Right lobe of liver (tissue), 6 donors: ENCODE results near the gene CZIB. TPM values are rescaled to one million over a fixed set of nuclear protein-coding genes. Genes with fewer than 3 reads are reported as not detected.

ENCODE experiments used
- ATAC-seq, 4 donors: fragments of 200-7000 bp; cut with Tn5 transposase; one replicate each; pipeline ENCODE4 v1.9.1; 2020; ENCODE audit warnings: mild to moderate bottlenecking in 4 of 4, moderate library complexity in 4 of 4
- DNase-seq, 3 donors: peaks; one replicate each; pipeline ENCODE4 v3.0.0-alpha.2; 2020
- H3K27ac ChIP-seq, 3 donors: fragments of 200-600 bp; one replicate each; pipeline ENCODE4 v1.8.0; 2022
- H3K27me3 ChIP-seq, 2 donors: fragments of 200-600 bp; one replicate each; pipeline ENCODE4 v1.8.0; 2022
- H3K36me3 ChIP-seq, 4 donors: fragments of 200-600 bp; sonication (generic) in 1 of 4; one replicate each; pipeline versions ENCODE4 v1.5.1 to v1.8.0; 2017 to 2022; ENCODE audit warnings: control low read depth in 1 of 4
- H3K4me1 ChIP-seq, 4 donors: fragments of 200-600 bp; sonication (generic) in 1 of 4; one replicate each; pipeline versions ENCODE4 v1.5.1 to v1.8.0; 2017 to 2022; ENCODE audit warnings: control low read depth in 1 of 4
- H3K4me3 ChIP-seq, 3 donors: fragments of 200-600 bp; one replicate each; pipeline ENCODE4 v1.8.0; 2022
- H3K9me3 ChIP-seq, 4 donors: fragments of 200-600 bp; sonication (generic) in 1 of 4; one replicate each; pipeline versions ENCODE4 v1.5.1 to v1.8.0; 2017 to 2022; ENCODE audit warnings: control low read depth in 1 of 4
- CTCF ChIP-seq, 4 donors: fragments of 200-600 bp in 3 of 4; fragments of 450-650 bp in 1 of 4; IDR thresholded peaks; one replicate each; pipeline versions ENCODE4 v1.5.1 to v1.8.0; 2016 to 2022; ENCODE audit warnings: antibody characterized with exemption in 4 of 4, mild to moderate bottlenecking in 2 of 4
- POLR2A ChIP-seq: fragments of 450-650 bp; IDR thresholded peaks from one replicate; pipeline ENCODE4 v1.6.1; 2017; ENCODE audit warnings: antibody characterized with exemption, mild to moderate bottlenecking
- WGBS: methylation state at CpG from one replicate; pipeline ENCODE4 v1.1.6; 2018; ENCODE audit warnings: low coverage, low lambda C conversion rate; ENCODE audit not compliant: insufficient coverage; ENCODE audit errors: missing lambda C conversion rate; 5-methylcytosine and 5-hydroxymethylcytosine counted together
- intact Hi-C, 2 donors: fragments of 100-400 bp; cut with DNase I; formaldehyde crosslinking; loops; one replicate each; pipeline versions ENCODE4 v1.11.2 to v1.14.1; 2022
- total RNA-seq, 6 experiments: library from RNA; depleted of rRNA in 2 of 6; stranded (reverse); fragments of >200 nt in 2 of 6; fragmentation: NEBNext Ultra II Directional in 3 of 6; extraction: Animal tissue kit (Norgen Biotek cat#: 25700) in 3 of 6; gene quantifications; one replicate each; pipeline versions ENCODE4 v1.1.0 to v1.2.4, GENCODE V29; 2016 to 2023
- donor health status: DM: no; HTN: yes; CAD: no.
- donor health status: DM: no; HTN: no; CAD: no.
- donor health status: DM: no; HTN: no; CAD: no.
- donor health status: DM: no; HTN: yes; CAD: no.
- donor health status: DM: no; HTN: yes; CAD: no.

Gene CZIB
- total RNA-seq, 6 experiments from 2014 or later, result 20.6 to 28.8 (median 24.2) TPM

- ATAC-seq (no peak), DNase-seq (no peak)
- intact Hi-C loops, result no loop called here
- Histone ChIP-seq H3K27me3 (no peaks in the 10 kb centered on the region), H3K4me3 (no peak overlapping the region), H3K36me3 (no peaks in the 10 kb centered on the region), H3K9me3 (no peaks in the 10 kb centered on the region), H3K4me1 (no peaks in the 10 kb centered on the region), H3K27ac (no peak overlapping the region)
- WGBS, result 100% methylated on average over 1 of the region's 4 CpGs
- TF ChIP-seq POLR2A (no peak), CTCF (IDR thresholded peaks at IDR 0.05) (no peak)
These were observed 34.6 kb upstream of the CZIB start for GRCh38 chr1:53255031-53255430.

- WGBS, result 47% methylated on average over 4 of the region's 4 CpGs
- H3K36me3 ChIP-seq, result no peaks in the 10 kb centered on the region
- no peak overlapping the region for H3K4me3 ChIP-seq
- ATAC-seq (no peak), DNase-seq (no peak)
- H3K27me3 ChIP-seq, result no peaks in the 10 kb centered on the region
- no peaks in the 10 kb centered on the region for H3K9me3 ChIP-seq
- H3K27ac ChIP-seq, result no peak overlapping the region
- intact Hi-C loops, result no loop called here
- no peaks in the 10 kb centered on the region for H3K4me1 ChIP-seq
- TF ChIP-seq POLR2A, result no peak
- TF ChIP-seq CTCF (IDR thresholded peaks at IDR 0.05), result no peak
These were observed 33.7 kb upstream of the CZIB start for GRCh38 chr1:53254011-53254640.

- Histone ChIP-seq H3K27ac (no peak overlapping the region), H3K4me3 (no peak overlapping the region), H3K4me1 (no peaks in the 10 kb centered on the region), H3K27me3 (no peaks in the 10 kb centered on the region), H3K36me3 (no peaks in the 10 kb centered on the region), H3K9me3 (no peaks in the 10 kb centered on the region)
- no peak for ATAC-seq
- TF ChIP-seq POLR2A (no peak), CTCF (IDR thresholded peaks at IDR 0.05) (no peak)
- intact Hi-C loops, result no loop called here
- WGBS, result 52% methylated on average over 4 of the region's 4 CpGs
- no peak for DNase-seq
These were observed 29.9 kb upstream of the CZIB start for GRCh38 chr1:53250325-53250724.

- Histone ChIP-seq H3K27me3 (no peaks in the 10 kb centered on the region), H3K27ac (no peak overlapping the region), H3K36me3 (no peaks in the 10 kb centered on the region), H3K4me1 (no peaks in the 10 kb centered on the region), H3K9me3 (no peaks in the 10 kb centered on the region), H3K4me3 (no peak overlapping the region)
- intact Hi-C loops, result no loop called here
- ATAC-seq, result no peak
- no peak for DNase-seq
- no peak for TF ChIP-seq POLR2A
- no peak for TF ChIP-seq CTCF (IDR thresholded peaks at IDR 0.05)
- 50% methylated on average over 3 of the region's 3 CpGs for WGBS
These were observed 29.3 kb upstream of the CZIB start for GRCh38 chr1:53249706-53250105.
